B cell (primary cell): ENCODE measurements around the gene SMOC1.

Experiments used
- EZH2 ChIP-seq: IDR thresholded peaks from 2 replicates; pipeline ENCODE4 v1.6.1; 2012; ENCODE audit warnings: borderline replicate concordance, low read depth, mild to moderate bottlenecking, moderate library complexity, low read length; ENCODE audit not compliant: insufficient read depth, poor library complexity, severe bottlenecking
- TF ChIP-seq, protein P1 (sequence below): fragments of 200-600 bp; IDR thresholded peaks from one replicate; pipeline ENCODE4 v1.8.0; 2022; ENCODE audit warnings: antibody characterized with exemption, mild to moderate bottlenecking

- TF ChIP-seq, protein P1, sequence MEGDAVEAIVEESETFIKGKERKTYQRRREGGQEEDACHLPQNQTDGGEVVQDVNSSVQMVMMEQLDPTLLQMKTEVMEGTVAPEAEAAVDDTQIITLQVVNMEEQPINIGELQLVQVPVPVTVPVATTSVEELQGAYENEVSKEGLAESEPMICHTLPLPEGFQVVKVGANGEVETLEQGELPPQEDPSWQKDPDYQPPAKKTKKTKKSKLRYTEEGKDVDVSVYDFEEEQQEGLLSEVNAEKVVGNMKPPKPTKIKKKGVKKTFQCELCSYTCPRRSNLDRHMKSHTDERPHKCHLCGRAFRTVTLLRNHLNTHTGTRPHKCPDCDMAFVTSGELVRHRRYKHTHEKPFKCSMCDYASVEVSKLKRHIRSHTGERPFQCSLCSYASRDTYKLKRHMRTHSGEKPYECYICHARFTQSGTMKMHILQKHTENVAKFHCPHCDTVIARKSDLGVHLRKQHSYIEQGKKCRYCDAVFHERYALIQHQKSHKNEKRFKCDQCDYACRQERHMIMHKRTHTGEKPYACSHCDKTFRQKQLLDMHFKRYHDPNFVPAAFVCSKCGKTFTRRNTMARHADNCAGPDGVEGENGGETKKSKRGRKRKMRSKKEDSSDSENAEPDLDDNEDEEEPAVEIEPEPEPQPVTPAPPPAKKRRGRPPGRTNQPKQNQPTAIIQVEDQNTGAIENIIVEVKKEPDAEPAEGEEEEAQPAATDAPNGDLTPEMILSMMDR = no peak
- no peak for TF ChIP-seq EZH2
These were observed 15.9 kb downstream of the SMOC1 start for GRCh38 chr14:69895109-69895508.
